SK-N-DZ (cell line): ENCODE measurements around the gene GRB14. TPM values are rescaled to one million over a fixed set of nuclear protein-coding genes. Genes with fewer than 3 reads are reported as not detected.
"Not testable (repeated sequence)": the region's sequence is repeated elsewhere in the genome, so short reads cannot be mapped to it uniquely, and the experiment has no call there.

ENCODE experiments used
- DNase-seq: peaks from one replicate; pipeline ENCODE4 v3.0.0-alpha.2; 2015; ENCODE audit warnings: low spot score
- polyA plus RNA-seq, 2 experiments: library from polyadenylated mRNA; depleted of rRNA; stranded (reverse); fragments of >200 nt; gene quantifications; 2 replicates each; pipeline ENCODE4 v1.2.3, GENCODE V29; 2014

Gene GRB14
- polyA plus RNA-seq (2014; cell fraction: cytosol; rRNA removed): 1.6 and 2.0 TPM in 2 replicates
- polyA plus RNA-seq (2014; cell fraction: nucleus; rRNA removed): 8.0 and 10.4 TPM in 2 replicates

DNA sequence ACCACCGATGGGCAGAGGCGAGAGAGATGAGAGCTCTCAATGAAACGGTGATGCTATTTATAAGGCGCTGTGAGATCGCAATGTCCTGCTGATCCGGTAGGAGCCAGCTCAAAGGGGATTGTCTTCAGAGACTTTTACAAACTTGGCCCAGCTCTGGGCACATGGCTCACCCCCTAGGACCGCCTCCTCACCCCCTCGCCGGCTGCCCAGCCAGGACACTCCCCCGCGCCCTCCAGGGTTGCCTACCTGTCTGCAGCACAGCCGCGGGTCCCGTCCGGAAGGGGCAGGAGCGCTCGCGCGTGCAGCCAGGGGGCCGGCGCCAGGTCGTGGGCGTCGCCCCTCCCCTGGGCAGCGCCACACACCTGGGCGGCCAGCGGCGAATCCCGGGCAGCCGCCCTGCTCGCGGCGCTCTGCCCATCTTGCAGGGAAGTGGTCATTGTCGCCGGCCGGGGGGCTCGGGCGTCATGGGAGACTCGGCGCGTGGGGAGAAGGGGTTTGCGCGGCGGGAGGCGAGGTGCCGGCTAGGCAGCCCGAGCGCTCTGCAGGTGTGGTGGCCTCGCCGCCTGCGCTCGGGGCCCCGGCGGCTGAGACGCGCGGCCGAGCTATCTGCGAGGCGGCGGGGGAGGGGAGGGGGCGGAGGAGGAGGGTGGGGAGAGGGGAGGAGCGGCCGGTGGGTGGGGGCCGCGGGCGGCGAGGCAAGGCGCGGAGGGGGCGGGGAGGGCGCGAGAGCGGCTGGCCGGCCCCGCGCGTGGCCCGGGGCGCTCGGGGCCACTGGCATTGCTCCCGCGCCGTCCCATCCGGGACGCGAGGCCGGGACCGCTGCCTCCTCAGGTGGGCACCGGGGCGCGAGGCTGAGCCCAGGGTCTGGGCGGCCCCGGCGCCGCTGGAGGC lies at the start of gene GRB14:
TSS of gene GRB14 (minus strand) at position 610 of the 891 bp plus-strand sequence. CDS start at position 437, 173 bp downstream.
- peak; percentile 29 for DNase-seq

DNA sequence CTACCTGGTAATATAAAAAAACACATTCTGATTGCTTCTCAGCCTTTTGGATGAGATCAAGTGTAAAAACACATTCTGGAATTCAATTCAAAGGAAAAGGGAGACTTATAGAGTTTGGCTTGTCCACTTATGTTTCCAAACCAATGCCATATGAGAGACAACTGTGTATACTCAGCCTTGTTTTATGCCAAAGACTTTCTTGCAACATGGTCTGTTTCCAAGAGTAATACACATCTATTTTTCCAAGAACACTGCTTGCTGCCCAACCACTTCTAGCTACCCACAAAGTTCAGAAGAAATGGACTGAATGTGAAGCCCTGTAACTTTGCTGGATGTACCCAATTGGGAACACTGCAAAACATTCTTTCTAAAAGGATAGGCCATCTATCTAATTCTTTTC lies 48.0 kb upstream of the GRB14 start:
- DNase-seq: no peak

DNA sequence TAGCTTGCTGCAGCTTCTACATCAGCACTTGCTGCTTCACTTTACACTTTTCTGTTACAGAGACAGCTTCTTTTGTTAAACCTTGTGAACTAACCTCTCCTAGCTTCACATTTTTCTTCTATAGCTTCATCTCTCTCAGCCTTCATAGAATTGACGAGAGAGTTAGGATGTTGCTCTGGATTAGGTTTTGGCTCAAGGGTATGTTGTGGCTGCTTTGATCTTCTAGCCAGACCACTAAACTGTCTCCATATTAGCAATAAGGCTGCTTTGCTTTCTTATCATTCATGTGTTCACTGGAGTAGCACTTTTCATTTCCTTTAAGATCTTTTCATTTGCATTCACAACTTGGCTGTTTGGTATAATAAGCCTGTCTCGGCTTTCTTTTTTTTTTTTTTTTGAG lies 46.3 kb upstream of the GRB14 start:
- no peak for DNase-seq

DNA sequence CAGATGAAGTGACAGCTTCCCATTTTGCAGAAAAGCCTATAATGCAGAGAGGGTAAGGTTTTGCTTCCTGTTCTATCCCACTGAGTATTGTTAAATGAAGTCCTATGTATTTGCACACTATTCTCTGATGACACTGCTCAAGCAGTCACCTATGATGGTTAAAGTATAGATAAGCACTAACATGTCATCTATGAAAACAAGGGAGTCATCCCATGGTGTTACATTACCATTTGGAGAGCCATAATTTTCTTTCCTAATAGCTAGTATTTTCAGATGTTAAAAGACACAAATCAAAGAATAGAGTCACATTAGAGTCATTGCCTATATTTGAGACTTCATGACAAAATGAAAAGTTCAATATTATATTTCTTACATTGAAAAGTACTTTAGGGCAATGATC lies 42.8 kb upstream of the GRB14 start:
- DNase-seq: no peak

DNA sequence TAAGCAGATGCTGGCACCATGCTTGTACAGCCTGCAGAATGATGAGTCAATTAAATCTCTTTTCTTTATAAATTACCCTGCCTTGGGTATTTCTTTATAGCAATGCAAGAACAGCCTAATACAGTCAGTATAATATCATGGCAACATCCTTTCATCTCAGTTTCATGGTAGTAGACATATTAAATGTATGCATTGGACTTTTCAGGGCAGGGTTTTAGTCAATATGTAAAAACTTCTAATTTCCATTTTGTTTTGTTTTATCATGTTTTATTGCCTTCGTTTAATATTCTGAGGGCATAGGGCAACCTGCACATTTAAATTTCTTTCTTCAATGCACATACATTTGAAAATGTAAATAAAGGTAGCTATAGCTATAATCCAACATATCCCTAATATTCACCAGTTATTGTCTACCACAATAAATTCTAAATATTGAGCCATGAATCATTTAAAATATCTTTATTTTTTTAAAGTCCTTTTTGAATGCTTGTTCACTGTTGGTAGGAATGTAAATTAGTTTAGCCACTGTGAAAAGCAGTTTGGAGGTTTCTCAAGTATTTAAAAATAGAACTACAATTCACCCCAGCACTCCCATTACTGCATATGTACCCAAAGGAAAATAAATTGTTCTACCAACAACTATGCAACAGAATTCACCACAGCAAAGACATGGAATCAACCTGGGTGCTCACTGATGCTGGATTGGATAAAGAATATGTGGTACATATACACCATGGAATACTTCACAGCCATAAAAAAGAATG lies 41.8 kb upstream of the GRB14 start:
- DNase-seq: no peak

DNA sequence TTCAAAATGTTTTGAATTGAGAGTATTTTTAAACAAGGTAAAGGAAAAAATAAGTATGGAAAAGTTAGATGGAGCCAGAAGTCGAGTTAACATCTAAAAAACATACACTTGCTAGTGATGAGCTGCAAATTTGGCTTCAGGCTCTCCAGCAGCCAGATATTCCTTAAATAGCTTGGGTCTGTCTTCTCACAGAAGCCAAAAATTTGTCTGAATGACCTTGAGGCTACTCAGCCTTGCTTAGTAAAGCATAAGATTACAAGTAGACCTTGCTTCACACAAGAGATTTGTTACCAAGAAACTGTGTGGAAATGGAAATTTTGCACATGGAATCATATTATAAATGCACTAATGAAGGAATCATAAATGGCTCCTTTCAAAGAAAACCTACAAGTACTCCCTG lies 40.8 kb upstream of the GRB14 start:
- DNase-seq: no peak

DNA sequence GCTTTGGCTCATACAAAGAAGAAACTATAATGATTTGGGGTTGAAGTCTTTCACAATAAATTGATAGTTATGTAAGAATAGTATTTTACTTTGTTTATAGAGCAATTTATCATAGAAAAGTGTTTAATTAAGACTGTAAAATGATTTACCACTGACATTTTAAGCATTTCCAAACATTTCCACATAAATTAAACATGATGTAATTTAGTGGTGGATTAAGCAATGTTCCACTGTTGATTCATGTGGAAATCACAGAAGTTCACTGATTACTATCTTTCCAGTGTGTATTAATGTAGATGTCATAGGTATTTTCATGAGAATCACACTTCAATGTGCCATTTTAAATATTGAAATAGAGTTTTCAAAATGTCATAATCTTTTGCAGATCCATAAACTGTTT lies 40.1 kb upstream of the GRB14 start:
- DNase-seq: no peak

DNA sequence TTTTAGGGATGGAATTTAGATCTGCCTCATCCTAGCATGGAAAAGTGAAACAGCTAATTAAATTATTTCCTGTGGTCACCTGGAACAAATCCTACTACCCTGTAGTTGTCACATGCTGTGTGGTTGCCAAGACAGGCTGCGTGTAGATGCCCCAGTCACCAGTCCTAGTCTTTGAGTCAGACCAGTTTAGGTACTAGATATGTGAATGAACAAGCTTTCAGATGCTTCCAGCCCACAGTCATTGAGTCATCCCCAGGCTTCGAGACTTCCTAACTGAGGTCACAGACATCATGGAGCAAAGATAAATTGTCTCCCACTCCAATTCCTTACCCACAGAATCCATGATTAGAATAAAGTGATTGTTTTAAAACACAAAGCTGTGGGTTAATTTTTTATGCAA lies 35.8 kb upstream of the GRB14 start:
- no peak for DNase-seq

DNA sequence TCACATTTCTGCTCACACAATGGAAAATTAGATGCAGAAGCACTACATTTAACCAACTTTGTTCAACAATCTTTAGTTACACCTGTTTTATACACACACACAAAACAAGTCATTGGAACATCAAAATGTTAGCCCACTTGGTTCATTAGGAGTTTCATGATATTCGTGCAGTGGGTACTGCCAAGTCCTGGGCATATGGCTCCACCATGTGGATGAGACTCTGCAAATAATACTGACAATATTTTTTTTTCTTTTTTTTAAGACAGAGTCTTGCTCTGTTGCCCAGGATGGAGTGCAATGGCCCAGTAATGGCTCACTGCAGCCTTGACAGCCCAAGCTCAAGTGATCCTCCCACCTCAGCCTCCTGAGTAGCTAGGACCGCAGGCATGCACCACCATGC lies 34.5 kb upstream of the GRB14 start:
- no peak for DNase-seq

DNA sequence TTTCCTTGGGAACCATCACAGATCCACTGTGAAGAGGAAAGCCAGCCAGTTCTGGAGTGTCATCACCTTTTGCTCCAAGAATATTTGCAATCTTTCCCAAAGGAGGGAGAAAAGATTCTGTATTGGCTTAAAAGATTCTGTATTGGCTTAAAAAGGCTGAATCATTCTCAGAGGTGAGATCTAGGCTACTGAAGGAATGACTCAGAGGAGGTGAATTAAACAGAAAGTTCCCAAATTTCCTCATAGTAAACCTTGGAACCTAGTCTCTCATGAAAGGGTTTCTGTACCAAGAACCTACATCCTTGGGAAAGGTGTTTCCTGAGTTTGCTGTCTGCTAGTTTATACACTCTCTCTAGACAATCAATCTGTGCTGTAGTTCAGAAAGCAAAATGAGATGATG lies 34.1 kb upstream of the GRB14 start:
- DNase-seq: no peak

DNA sequence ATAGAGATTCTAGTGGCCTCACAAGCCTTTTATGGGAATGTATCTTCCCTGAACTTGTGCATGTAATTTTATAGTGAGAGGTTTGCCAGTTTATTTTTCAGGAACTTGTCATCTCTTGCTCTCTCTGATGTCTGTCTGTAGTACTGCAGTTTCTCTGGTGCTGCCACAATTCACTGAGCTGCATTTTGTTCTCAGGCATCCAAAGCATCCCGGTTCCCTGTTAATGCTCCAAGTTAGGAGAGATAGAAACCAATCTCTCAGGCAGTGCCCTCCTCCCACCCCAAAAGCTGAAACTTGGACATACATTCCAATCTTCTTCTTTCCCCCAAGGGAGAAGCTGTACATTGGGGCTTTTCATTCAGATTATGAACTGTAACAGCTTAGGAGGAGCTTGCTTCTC lies 30.1 kb upstream of the GRB14 start:
- DNase-seq: no peak

DNA sequence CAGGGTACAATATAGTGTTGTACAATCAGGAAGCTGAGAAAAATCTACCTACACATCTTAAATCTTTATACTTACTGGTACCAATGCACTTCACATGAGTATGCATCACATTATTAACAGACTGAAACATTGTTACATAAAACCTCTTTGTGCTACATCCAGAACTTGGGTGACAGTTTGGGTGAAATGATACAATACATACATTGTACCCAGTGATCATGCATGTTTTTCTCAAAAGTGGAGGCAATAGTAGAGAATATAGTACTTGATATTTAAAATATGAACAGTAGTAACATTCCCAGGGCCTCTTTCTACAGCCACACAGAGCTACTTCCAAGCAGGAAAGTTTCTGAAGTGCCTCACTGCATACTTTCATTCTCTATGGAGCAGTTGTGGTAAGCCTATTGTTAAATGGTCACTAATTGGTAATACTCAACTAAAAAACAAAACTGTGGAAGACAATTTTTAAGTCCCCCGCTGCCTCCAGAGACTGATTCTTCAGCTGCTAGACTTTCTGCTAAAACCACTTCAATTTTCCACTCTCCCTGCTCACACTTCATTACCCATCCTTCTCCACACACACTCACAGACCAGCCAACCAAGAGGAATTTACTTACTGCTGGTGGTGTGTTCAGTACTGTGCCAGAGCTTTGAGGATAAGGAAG lies 22.9 kb upstream of the GRB14 start:
- no peak for DNase-seq

DNA sequence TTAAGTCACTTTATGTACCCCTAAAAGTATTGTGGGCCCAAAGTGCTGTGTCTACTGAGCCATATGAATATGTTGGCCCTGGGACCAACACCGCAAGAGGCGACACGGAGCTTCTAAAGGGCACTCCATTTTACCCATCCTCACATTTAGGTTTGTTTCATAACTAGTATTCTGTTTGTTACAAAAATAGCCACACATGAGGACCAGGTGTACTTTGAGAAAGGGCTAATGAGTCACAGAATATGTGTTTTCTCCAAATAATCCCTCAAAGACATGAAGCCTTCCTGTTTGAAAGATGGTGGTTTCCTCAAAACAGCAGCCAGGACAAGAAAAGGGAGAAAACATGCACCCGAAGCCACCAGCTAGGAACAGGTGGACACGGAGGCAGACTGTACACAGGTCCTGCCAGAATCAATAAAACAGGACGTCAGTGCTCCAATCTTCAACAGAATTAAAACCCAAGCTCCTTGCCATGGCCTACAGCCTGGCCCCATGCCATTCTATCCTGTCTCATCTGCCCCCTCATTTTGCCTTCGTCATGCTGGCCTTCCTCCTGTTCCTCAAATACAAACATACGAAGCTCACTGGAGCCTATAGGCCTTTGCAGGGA lies 21.8 kb upstream of the GRB14 start:
- no peak for DNase-seq

DNA sequence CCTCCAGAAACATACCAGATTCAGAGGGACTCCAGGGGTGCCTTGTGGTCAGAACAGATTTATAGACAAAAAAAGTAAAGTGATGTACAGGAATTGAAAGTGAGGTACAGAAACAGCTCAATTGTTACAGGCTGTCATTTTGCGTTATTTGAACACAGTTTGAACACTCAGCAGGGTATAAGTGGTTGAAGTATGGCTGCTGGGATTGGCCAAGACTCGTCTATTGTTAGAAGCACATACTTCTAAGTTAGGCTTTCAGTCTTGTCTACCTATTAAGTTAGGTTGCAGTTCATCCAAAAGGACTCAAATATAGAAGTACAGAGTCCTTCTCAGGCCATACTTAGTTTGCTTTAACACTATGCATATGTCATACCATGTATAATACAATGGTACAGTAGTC lies 21.0 kb upstream of the GRB14 start:
- no peak for DNase-seq

DNA sequence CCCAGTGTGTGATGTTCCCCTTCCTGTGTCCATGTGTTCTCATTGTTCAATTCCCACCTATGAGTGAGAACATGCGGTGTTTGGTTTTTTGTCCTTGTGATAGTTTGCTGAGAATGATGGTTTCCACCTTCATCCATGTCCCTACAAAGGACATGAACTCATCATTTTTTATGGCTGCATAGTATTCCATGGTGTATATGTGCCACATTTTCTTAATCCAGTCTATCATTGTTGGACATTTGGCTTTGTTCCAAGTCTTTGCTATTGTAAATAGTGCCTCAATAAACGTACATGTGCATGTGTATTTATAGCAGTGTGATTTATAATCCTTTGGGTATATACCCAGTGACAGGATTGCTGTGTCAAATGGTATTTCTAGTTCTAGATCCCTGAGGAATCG lies 7.0 kb upstream of the GRB14 start:
- not testable (repeated sequence) for DNase-seq

DNA sequence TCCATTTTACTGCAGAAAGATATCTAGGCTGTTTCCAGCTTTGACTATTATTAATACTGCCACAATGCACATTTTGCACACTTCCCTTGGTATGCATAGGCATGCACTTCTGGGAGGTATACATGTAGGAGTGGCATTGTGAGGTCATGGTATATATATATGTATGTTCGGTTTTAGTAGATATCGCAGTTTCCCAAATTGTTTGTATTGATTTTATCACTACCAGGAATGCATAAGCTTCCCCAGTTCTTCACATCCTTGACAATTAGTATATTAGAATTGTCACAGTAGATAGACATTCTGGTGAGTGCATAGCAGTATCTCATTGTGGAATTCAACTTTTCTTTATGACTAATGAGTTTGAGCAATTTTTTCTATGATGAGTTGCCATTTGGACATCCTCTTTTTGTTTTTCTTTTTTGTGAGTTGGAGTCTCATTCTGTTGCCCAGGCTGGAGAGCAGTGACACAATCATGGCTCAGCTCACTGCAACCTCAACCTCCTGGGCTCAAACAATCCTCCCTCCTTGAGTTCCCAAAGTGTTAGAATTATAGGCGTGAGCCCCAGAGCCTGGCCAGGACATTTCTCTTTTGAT lies 4.2 kb upstream of the GRB14 start:
- DNase-seq: no peak

DNA sequence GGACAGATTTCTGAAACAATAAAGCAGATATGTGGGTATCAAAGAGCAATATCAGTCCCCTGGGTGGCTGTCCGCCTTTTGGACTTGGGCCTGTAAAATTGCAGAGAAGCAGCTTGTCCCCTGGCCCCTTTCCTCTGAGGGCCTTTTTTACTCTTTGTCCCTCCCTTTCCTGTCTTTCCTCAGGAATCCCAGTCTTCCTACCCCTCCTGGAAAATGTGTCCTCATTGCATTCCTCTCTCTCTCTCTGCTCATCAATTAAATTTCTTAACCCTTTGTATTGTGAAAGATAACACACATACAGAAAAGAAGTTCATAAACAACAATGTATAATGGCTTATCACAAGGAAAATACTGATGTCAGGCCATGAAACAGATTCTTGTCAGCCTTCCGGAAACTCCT lies 3.0 kb upstream of the GRB14 start:
- no peak for DNase-seq

DNA sequence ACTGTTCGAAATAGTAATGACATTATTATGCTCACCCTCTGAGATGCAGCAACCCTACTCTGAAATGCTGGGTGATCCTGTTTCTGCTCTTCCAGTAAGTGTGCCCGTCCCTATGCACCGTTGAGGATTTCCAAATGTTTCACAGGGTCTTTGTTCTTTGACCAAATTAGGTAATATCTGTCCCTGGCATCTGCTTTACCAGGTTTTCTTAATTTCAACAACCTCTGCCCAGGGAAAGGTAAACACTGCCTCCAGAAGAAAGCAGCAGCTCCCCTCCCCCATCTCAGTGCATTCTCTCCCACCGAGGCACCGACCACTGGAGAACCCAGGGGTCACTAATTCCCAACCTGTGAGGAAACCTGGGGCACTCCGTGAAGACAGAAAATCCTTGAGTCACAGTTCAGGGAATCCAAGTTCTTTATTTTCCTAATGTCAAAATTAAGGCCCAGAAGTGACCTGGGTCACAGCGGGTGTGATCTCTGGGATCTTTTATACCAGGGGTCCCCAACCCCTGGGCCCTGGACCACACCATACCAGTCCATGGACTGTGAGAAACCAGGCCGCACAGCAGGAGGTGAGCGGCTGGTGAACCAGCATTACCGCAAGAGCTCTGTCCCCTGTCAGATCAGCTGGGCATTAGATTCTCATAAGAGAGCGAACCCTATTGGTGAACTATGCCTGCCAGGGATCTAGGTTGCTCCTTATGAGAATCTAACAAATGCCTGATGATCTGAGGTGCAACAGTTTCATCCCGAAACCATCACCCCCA lies 1.2 kb upstream of the GRB14 start:
- DNase-seq: no peak

DNA sequence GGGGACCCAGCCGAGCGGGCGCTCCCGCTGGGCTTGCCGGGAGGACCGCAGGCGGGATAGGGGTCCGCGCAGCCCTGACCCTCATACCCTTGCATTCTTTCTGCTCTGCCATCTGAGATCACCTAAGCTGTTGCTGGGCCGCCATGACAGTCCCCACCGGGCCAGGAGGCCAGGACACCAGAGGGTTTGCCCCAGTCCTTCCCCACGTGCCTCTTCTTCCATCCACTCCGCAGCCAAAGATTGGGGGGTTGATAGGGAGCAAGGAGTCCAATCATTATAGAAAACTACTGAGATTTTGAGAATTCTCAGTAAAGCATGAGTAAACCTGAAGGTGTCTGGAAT lies 453 bp upstream of the GRB14 start:
- peak; percentile 39 for DNase-seq

DNA sequence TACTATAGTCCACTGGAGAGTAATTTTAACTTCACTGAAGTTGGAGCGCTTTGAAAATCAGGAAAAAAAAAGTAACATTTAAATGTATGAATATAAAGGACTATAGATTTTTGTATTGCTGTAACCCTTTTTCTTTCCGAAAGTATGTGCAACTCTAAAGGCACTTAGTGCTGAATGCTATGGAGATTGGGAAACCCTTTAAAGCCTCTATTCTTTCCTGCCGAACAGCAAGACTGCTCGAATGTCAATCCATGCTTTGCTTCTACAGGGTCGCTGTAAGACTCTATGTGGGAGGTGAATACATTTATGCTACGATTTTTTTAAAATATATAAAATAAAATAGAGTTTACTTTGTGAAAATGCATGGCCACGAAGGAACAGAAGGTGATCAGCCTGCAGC lies 825 bp downstream of the GRB14 start:
- DNase-seq: no peak

DNA sequence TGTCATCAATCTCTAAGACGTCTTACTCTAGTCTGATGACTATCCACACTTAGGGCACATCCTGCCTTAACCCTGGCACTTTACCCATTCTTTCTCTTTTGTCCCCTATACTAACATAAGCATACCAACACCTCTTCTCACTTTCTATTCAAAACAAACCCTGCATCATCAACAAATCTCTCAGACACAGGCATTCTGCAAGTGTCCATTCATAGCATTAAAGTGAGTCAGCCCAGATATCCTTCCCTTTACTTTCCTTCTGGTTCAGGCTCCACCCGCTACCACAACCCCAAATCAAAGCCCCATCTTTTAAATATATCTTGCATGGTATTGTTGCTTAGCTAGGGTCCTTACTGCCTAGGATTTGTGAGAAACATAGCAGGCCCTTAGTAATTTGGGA lies 3.8 kb downstream of the GRB14 start:
- no peak for DNase-seq
